IPS DF 4.7 (cell line): ENCODE results near the gene GMEB1.
"Not testable (repeated sequence)": the region's sequence is repeated elsewhere in the genome, so short reads cannot be mapped to it uniquely, and the experiment has no call there.

Source experiments
- DNase-seq: peaks from one replicate; pipeline ENCODE4 v3.0.0-alpha.2; 2013; ENCODE audit warnings: low spot score; ENCODE audit errors: extremely low read depth

The GMEB1 gene, protein sequence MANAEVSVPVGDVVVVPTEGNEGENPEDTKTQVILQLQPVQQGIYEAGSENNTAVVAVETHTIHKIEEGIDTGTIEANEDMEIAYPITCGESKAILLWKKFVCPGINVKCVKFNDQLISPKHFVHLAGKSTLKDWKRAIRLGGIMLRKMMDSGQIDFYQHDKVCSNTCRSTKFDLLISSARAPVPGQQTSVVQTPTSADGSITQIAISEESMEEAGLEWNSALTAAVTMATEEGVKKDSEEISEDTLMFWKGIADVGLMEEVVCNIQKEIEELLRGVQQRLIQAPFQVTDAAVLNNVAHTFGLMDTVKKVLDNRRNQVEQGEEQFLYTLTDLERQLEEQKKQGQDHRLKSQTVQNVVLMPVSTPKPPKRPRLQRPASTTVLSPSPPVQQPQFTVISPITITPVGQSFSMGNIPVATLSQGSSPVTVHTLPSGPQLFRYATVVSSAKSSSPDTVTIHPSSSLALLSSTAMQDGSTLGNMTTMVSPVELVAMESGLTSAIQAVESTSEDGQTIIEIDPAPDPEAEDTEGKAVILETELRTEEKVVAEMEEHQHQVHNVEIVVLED

DNA sequence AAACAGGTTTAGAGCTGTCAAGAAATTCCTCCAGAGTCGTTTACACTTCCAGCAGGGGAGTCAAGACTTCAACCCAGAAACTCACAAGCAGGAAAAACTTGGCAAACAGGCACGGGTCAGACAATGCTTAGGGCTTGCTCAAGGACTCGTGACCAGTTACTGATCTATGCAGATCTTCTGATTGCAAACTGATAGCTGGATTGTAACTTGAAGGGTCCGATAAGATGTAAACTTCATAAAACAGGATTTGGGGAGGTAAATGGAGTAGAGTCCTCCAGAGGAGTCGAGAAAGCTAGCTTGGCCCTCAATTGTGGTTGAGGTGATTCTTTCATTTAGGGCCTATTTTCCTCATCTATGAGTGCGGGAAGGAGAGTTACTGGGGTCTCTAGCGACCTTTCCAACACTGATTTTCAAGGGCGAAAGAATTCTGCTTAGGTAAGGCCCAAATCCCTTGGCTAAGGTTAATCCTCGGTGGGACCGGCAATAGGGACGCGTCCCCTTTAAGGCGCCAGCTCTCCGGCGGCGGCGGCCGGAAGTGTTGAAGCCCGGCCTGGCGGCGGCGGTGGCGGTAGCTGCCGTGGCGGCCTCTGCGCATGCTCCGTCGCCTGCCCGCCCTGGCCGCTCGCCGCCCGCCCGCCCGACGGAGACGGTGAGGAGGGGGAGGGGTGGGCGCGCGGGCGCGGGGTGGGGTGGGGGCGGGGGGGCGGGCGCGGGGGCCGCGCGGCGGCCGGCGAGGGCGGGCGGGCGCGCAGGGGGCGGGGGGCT is at the start of gene GMEB1:
TSS of gene GMEB1 (plus strand) at position 594 of the 765 bp plus-strand sequence. CDS start 14,829 bp downstream, outside the sequence.
- DNase-seq = no peak

DNA sequence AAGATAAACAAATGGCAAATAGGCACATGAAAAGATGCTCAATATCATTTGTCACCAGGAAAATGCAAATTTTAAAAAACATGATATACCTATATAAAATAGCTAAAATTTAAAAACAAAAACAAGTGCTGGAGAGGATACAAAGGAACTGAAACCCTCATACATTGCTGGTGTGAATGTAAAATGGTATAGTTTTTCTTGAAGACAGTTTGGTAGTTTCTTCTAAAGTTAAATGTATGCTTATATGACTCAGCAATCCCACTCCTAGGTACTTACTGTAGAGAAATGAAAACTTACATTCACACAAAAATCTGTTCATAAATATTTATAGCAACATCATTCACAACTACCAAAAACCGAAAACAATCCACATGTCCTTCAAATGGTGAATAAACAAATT is 36.9 kb upstream of the GMEB1 start:
- no peak for DNase-seq

DNA sequence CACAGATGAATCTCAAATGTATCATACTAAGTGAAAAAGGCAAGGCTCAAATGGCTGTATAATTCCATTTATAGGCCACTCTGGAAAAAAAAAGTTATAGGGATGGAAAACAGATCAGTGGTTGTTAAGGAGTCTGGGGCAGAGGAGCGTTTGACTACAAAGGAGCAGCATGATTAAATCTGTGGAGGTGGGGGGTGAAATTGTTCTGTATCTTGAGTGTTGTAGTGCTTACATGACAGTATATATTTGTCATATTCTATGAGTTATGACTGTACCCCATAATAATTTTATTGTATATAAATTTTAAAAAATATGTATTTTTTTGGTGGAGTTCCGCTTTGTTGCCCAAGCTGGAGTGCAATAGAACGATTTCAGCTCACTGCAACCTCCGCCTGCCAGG is 36.0 kb upstream of the GMEB1 start:
- no peak for DNase-seq

DNA sequence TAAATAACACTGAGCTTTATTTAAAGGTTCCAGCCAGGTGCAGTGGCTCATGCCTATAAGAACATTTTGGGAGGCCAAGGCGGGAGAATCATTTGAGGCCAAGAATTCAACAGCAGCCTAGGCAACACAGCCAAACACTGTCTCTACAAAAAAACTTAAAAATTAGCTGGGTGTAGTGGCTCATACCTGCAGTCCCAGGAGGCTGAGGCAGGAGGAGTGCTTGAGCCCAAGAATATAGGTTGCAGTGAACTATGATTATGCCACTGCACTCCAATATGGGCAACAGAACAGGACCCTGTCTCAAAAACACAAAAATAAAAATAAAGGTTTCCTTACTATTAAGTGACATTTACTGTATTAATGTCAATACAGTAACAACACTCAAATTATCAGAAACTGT is 27.8 kb upstream of the GMEB1 start:
- no peak for DNase-seq

DNA sequence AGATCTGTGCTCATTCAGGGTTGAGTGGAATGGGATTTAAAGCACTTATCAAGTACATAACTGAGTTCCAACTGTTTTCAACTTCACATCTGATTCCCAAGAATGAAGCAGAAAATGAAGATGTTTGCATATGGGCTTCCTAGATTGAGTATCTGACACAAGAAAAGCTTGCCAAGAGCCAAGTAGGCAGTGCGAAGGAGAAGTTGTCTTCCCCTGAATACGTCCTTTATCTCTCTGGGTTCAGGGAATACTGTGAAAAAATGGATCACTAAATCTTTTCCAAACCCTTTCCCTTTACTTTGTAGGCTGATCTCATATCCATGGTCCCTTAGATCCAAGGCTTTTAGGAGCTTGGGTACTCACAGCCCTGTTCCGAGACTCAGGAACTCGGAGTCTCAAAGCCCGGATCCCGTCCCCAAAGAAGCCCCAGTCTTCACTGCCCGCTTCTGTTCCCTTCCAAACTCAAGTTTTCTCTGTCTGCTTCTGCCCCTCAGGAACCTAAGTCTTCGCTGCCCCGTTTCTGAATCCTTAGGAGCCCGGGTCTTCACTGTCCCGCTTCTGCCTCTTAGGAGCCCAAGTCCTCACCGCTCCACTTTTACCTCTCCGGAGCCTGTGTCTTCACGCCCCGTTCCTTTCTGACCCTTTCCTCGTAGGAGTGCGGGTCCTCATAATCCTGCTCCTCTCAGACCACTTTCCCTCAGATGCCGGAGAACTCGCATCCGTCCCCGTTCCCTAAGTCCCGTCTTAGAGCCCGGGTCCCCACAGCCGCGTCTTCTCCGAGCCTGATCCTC is 26.3 kb upstream of the GMEB1 start:
- DNase-seq = no peak

DNA sequence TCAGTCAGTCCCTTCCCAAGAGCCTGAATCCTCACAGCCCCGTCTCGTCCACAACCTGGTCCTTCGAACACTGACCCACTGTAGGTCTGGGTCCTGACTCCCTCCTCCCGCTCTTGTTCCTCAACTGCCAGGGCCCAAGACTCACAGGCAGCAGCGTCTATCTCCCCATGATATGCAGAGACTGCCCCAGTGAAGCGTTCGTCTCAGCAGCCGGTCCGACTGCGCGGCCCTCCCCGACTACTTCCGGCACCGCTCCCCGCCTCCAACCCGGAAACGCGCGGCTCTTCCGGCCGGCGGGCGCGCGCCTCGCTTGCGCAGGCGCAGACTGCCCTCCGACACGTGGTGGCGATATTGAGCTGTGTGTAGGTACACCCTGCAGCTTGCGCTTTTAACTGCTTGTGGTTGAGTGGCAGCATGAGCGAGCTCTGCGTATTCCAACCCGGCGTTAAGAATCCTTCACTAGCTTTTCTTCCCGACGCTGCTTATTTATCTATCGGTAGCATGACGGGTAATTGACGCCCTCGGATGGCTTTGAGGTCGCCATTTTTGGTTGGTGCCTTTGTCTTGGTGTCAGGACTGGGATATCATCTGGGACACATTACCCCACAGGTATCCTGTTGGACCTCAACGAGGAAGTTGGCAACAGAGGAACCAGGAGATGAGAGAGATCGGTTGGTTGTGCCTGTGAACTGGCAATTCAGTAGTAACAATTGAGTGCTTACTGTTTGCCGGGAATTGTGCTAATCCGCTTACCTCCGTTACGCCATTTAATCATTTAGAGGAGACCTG is 25.5 kb upstream of the GMEB1 start, which contains the start of gene TAF12:
TSS of gene TAF12 (minus strand) at position 221 of the 789 bp plus-strand sequence. CDS start 20,986 bp downstream, outside the sequence.
- DNase-seq = no peak

DNA sequence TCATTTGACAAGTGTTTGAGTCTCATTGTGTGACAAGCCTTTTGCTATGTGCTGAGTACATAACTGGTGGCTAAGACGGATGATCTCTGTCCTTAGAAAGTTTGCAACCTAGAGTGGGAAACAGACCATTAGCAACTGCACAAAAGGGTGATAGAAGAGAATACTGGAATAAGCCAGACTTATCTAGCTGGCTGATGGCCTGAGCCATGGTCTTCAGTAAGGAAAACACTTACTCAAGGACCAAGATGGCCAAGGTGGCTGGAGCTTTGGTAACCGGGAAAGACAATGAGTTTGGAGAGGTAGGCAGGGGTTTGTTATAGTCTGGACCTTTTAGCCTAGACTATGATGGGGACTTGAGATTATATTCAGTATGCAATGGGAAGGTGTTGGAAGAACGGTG is 24.1 kb upstream of the GMEB1 start:
- DNase-seq = no peak

DNA sequence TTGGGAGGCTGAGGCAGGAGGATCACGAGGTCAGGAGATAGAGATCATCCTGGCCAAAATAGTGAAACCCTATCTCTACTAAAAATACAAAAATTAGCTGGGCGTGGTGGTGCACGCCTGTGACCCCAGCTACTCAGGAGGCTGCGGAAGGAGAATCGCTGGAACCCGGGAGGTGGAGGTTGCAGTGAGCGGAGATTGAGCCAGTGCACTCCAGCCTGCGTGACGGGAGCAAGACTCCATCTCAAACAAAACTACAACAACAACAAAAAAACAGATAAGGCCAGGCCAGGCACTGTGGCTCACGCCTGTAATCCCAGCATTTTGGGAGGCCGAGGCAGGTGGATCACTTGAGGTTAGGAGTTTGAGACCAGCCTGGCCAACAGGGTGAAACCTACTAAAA is 23.2 kb upstream of the GMEB1 start:
- not testable (repeated sequence) for DNase-seq

DNA sequence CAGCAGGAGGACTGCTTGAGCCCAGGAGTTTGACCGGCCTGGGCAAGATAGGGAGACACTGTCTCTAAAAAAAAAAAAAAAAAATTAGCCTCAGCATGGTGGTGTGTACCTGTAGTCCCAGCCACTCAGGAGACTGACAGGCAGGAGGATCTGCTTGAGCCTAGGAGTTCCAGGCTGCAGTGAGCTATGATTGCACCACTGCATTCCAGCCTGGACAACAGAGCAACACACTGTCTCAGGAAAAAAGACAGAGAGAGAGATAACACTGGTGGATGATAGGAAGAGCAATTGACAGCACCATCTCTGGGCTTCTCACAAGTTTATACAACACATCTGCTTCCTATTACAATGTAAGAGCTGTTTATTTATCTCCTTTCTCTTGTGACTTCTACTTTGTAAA is 22.5 kb upstream of the GMEB1 start:
- DNase-seq = no peak

DNA sequence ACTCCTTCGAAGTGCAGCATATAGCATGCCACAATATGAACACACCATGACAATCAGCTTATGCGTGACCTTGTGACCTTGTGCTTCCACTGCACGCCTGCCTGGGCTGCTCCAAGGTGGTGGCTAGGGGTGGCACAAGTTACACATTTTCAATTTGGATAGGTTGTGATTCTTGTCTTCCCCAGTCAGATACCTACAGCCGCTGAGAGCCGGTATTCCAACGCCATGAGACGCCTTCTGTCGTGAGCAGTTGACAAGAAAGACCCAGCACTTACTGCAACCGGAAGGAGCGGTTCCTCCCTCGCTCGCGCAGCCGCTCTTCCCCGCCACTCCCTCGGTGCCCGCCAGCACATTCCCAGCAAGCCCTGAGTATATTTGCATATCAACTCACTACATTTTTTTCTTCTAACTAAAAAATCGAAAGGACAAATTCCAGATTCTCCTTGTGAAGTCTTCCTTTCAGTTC is 20.5 kb upstream of the GMEB1 start:
- DNase-seq = no peak

DNA sequence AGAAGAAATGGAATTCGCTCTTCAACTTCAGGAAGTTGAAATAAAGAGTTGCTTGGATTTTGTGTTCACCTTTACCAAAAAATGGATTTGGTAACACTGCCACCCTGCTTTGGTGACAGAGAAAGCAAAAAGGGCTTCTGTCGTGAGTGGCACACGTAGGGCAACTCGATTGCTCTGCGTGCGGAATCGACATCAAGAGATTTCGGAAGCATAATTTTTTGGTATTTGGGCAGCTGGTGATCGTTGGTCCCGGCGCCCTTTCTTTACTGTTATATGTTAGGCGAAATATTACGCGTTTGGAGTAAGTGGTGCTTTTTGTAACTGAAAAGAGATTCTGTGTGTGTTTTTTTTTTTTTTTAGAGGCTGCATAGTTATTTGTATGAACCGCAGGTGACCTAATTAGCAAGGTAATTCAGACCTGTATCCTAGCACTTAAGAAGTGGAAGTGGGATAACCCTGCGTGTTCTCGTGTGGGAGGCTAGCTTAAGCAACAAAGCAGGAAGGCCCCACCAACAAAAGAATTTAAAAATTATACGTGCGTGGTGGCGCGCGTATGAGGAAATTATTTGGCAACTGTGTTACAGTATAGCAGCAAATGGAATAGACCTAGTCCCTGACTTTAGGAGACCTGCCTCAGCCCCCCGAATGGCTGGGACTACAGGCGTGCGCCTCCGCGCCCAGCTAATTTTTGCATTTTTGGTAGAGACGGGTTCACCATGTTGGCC is 19.9 kb upstream of the GMEB1 start, which contains the start of gene RNU11:
TSS of gene RNU11 (plus strand) at position 127 of the 725 bp plus-strand sequence.
- peak; percentile 89 for DNase-seq

DNA sequence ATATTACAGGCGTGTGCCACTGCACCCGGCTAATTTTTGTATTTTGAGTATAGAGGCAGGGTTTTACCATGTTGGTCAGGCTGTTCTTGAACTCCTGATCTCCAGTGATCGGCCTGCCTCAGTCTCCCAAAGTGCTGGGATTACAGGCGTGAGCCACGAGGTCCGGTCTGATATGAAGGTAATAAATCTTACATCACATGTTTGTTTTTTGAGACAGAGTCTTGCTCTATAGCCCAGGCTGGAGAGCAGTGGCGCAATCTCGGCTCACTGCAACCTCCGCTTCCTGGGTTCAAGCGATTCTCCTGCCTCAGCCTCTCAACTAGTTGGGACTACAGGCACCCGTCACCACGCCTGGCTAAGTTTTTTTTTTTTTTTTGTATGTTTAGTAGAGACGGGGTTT is 15.5 kb upstream of the GMEB1 start:
- DNase-seq = not testable (repeated sequence)

DNA sequence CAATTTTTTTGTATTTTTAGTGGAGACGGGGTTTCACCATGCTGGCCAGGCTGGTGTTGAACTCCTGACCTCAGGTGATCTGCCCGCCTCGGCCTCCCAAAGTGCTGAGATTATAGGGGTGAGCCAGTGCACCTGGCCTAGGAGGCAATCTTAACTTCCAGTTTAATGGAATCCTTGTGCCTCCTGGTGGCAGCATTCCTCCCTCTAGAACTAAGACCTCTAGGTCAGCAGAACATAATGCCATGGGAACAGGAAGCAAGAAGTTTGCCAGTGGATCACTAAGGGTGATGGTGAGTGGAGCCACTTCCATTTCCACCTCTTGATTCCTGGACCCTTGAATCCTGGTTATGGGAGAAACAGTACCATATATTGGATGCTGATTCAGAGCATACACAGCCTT is 14.7 kb upstream of the GMEB1 start:
- not testable (repeated sequence) for DNase-seq

DNA sequence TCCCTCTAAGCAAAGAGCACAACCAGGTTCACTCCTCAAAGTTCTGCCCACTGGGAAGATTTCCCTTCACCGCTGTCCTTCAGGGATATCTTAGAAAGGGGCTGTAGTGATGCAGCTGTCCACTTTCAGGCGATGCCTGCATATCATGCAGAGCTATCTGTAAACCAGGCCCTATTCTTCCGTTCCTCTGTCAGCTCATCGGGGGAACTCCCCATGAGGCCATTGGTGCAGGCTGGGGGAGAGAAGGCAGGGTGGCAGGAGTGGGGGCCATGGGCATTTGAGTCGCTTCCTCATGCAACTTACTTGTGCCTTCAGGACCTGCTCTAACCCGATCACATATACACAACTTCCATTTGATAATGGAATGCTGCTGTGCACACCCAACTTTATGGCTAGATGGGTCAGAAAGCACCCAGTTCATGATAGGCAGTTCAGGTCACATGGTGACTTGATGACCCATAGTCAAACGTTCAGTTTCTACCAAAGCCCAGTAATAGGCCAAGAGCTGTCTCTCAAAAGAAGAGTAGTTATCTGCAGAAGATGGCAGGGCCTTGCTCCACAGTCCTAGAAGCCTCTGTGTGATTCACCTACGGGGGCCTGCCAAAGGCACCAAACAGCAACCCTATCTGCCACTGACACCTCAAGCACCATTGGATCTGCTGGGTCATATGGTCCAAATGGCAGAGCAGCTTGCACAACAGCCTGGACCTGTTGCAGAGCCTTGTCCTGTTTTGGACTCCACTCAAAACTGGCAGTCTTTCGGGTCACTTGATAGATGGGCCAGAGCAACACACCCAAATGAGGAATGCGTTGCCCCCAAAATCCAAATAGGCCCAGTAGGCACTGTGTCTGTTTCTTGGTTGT is 12.9 kb upstream of the GMEB1 start:
- DNase-seq = not testable (repeated sequence)

DNA sequence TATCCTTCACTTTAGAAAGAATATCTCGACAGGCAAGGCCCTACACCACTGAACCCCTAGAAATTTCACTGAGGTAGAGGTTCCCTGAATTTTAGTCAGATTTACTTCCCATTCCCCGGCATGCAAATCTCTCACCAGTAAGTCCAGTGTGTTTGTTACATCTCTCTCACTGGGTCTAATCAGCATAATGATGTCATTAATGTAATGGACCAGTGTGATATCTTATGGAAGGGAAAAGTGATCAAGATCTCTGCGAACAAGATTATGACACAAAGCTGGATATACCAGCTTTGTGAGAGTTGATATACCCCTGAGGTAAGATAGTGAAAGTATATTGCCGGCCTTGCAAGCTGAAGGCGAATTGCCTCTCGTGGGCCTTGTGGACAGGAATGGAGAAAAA is 12.2 kb upstream of the GMEB1 start:
- no peak for DNase-seq

DNA sequence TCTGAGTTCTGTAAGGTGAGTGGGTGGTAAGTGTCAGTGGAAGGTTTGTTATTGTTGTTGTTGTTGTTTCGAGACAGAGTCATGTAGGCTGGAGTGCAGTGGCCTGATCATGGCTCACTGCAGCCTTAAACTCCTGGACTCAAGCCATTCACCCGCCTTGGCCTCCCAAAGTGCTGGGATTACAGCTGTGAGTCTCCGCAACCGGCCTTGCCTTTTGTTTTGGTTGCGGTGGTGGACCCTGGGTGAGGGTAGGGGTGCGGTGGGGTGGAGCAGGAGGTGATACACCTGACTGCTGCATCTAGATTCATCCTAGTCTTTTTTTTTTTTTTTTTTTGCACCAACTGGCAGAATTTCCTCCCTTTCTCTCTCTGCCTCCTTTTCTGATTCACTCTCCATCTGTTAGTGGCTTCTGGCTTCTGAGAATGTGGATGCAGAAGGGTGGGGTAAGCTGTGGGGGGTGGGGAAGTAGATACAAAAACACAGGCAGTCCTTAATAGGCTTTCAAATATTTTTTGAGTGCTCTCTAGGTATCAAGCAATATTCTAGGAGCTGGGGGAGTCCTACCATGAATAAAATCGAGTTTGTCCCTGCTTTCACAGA is 4.6 kb upstream of the GMEB1 start:
- DNase-seq = no peak

DNA sequence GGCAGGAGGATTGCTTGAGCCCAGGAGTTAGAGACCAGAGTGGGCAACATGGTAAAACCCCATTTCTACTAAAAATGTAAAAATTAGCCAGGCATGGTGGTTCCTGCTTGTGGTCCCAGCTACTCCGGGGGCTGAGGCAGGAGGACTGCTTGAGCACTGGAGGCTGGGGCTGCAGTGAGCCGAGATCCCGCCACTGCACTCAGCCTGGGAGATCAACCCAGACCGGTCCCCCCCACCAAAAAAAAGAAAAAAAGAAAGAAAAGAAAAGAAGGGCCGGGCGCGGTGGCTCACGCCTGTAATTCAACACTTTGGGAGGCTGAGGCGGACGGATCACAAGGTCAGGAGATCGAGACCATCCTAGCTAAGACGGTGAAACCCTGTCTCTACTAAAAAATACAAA is 1.8 kb upstream of the GMEB1 start:
- no peak for DNase-seq

DNA sequence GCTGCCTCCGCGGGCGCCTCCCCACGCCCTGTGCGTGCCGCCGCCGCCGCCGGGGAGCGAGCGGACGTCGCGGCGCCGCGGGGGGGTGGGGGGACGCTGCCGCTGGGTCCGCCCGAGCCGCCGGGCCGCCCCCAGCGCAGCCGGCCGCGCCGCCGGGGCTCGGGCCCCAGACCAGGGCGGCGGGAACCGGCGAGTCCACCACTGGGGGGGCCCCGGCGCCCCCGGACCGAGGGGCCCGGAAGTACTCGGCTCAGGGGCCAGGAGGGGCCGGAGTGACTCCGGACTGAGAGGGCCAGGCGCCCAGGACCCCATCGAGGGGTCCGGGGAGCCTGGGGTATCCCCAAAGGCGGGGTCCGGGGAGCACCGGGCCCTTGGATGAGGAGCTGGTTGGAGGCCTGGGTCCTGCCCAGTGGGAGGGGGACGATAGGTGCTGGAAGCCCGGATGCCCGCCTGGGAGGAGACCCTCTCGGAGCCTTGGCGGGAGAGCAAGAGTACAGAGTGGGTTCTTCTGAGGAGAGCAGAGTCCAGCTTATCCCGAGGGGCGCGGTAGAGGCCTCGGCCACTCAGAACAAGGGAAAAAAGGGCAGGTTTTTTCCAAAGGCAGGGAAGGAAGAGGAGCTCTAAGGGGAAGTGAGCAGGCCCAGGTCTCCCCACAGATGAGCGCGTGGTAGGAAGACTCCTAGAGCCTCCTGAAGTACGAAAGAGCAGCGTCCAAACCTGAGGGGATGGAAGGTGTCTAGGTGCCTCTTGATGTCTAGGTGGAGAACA is 556 bp downstream of the GMEB1 start:
- DNase-seq = no peak
